NCI-H2227 (cell line): ENCODE results near the gene GRIP1.

Experiments
- DNase-seq: peaks from one replicate; lab custom pipeline; 2025; ENCODE audit not compliant: unreplicated experiment; lab: John Stamatoyannopoulos, UW

GRIP1 gene

GRCh38 chr12:66399911-66400306 lies 279.0 kb downstream of the GRIP1 start:
- DNase-seq = no peak

- no peak for DNase-seq
These were observed 279.7 kb downstream of the GRIP1 start for GRCh38 chr12:66398931-66399910.

GRCh38 chr12:66397574-66398290 lies 281.1 kb downstream of the GRIP1 start:
- DNase-seq = no peak

- DNase-seq = no peak
These were observed 285.0 kb downstream of the GRIP1 start for GRCh38 chr12:66393890-66394289.

GRCh38 chr12:66392266-66392915 lies 286.5 kb downstream of the GRIP1 start:
- DNase-seq = no peak

- no peak for DNase-seq
These were observed 290.4 kb downstream of the GRIP1 start for GRCh38 chr12:66388517-66388916.

- no peak for DNase-seq
These were observed 291.8 kb downstream of the GRIP1 start for GRCh38 chr12:66387117-66387516.

GRCh38 chr12:66380769-66381535 lies 297.9 kb downstream of the GRIP1 start:
- DNase-seq = no peak

- no peak for DNase-seq
These were observed 299.3 kb downstream of the GRIP1 start for GRCh38 chr12:66379616-66380015.

GRCh38 chr12:66375560-66375959 lies 303.3 kb downstream of the GRIP1 start:
- DNase-seq = no peak

- no peak for DNase-seq
These were observed 306.9 kb downstream of the GRIP1 start for GRCh38 chr12:66371982-66372381.

- DNase-seq = no peak
These were observed 311.7 kb downstream of the GRIP1 start for GRCh38 chr12:66367015-66367667.

GRCh38 chr12:66365718-66366490 lies 313.0 kb downstream of the GRIP1 start:
- DNase-seq = no peak

- DNase-seq = no peak
These were observed 317.2 kb downstream of the GRIP1 start for GRCh38 chr12:66361703-66362102.

- DNase-seq = no peak
These were observed 319.6 kb downstream of the GRIP1 start for GRCh38 chr12:66359300-66359699.

- no peak for DNase-seq
These were observed 324.6 kb downstream of the GRIP1 start for GRCh38 chr12:66354291-66354690.

- no peak for DNase-seq
These were observed 326.0 kb downstream of the GRIP1 start for GRCh38 chr12:66352899-66353298.

- DNase-seq = peak; percentile 9
These were observed 326.7 kb downstream of the GRIP1 start for GRCh38 chr12:66352197-66352596.

- DNase-seq = no peak
These were observed 327.6 kb downstream of the GRIP1 start for GRCh38 chr12:66351301-66351700.

- DNase-seq = no peak
These were observed 332.9 kb downstream of the GRIP1 start for GRCh38 chr12:66345956-66346355.
